HepG2 (cell line): Measurements from ENCODE around the gene TMCC1. TPM values are rescaled to one million over a fixed set of nuclear protein-coding genes. Genes with fewer than 3 reads are reported as not detected.

Experiments used
- ATAC-seq: fragments of 200-7000 bp; cut with Tn5 transposase; 3 replicates; pipeline ENCODE4 v1.9.1; 2020; ENCODE audit warnings: mild to moderate bottlenecking, moderate library complexity
- BruUV-seq: library from RNA; stranded (reverse); fragments of 400-500 nt; replicated peaks from 2 replicates; lab custom pipeline; 2021; lab: Mats Ljungman, UMichigan
- CTCF ChIA-PET: fragments of 300-600 bp; formaldehyde crosslinking; extraction: SDS; loops from one replicate; lab custom pipeline; 2021; ENCODE audit warnings: low total read pairs, inconsistent platforms, low intra/inter-chr PET ratio; lab: Yijun Ruan, JAX
- POLR2A ChIA-PET: fragments of 350-600 bp; sonication (Branson Sonifier 250); formaldehyde crosslinking; loops from one replicate; lab custom pipeline; 2020; ENCODE audit warnings: antibody characterized with exemption, inconsistent platforms; lab: Yijun Ruan, JAX
- DNase-seq: peaks from one replicate; pipeline ENCODE4 v3.0.0-alpha.2; 2015; ENCODE audit warnings: low spot score
- FAIRE-seq: peaks from 3 replicates; lab custom pipeline; 2011; peaks lifted over from hg19 to GRCh38; lab: Jason Lieb, UNC
- H2AFZ ChIP-seq: one replicate; pipeline ENCODE4 v1.6.1; 2011; ENCODE audit warnings: low read length, inconsistent platforms
- H3K27ac ChIP-seq: fragments of 300-600 bp; 3 replicates; pipeline ENCODE4 v1.8.0; 2011; ENCODE audit warnings: mixed run types, mild to moderate bottlenecking, mixed read lengths, low read length, inconsistent platforms; ENCODE audit not compliant: insufficient read depth; ENCODE audit errors: extremely low read length
- H3K27me3 ChIP-seq, 2 experiments: fragments of 200-600 bp in 1 of 2; 2 replicates in 1 of 2; 3 replicates in 1 of 2; pipeline versions ENCODE4 v1.6.0 to v1.8.0; 2011; ENCODE audit warnings: low read length in 2 of 2, mild to moderate bottlenecking in 2 of 2, moderate library complexity in 2 of 2, inconsistent platforms in 1 of 2; ENCODE audit not compliant: insufficient read depth in 2 of 2, control insufficient read depth in 1 of 2
- H3K36me3 ChIP-seq, 2 experiments: fragments of 200-600 bp in 1 of 2; replicated peaks in 1 of 2; 2 replicates in 1 of 2; 3 replicates in 1 of 2; pipeline versions ENCODE4 v1.5.1 to v1.8.0; 2011; ENCODE audit warnings: low read length in 2 of 2, inconsistent platforms in 1 of 2; ENCODE audit not compliant: insufficient read depth in 2 of 2, control insufficient read depth in 1 of 2
- H3K4me1 ChIP-seq: 2 replicates; pipeline ENCODE4 v1.5.1; 2012; ENCODE audit warnings: low read length, inconsistent platforms; ENCODE audit not compliant: insufficient read depth
- H3K4me2 ChIP-seq: 2 replicates; pipeline ENCODE4 v1.6.0; 2011; ENCODE audit warnings: low read depth, low read length, inconsistent platforms
- H3K4me3 ChIP-seq, 3 experiments: fragments of 200-600 bp in 1 of 3; sonication (generic), shearing (Covaris generic) in 1 of 3; replicated peaks in 1 of 3; 2 replicates each; pipeline ENCODE4 v1.5.1; 2011 to 2016; ENCODE audit warnings: low read length in 3 of 3, inconsistent platforms in 2 of 3, low read depth in 2 of 3, mild to moderate bottlenecking in 2 of 3, control low read depth in 1 of 3, mixed read lengths in 1 of 3; ENCODE audit not compliant: insufficient read depth in 1 of 3
- H3K79me2 ChIP-seq: one replicate; pipeline ENCODE4 v1.6.1; 2011; ENCODE audit warnings: low read length, inconsistent platforms; ENCODE audit not compliant: insufficient read depth
- H3K9ac ChIP-seq: 2 replicates; pipeline ENCODE4 v1.6.0; 2011; ENCODE audit warnings: mild to moderate bottlenecking, low read depth, low read length, inconsistent platforms; ENCODE audit not compliant: insufficient read depth
- H3K9me3 ChIP-seq: 2 replicates; pipeline ENCODE4 v1.5.1; 2012; ENCODE audit warnings: mild to moderate bottlenecking, low read length
- H4K20me1 ChIP-seq: 2 replicates; pipeline ENCODE4 v1.6.0; 2011; ENCODE audit warnings: inconsistent platforms, mild to moderate bottlenecking, low read length, moderate library complexity; ENCODE audit not compliant: insufficient read depth
- AKAP8 ChIP-seq: sonication (generic); formaldehyde crosslinking; IDR thresholded peaks from 2 replicates; pipeline ENCODE4 v1.5.1; 2020; ENCODE audit warnings: mild to moderate bottlenecking, missing genetic modification reagents
- DMTF1 ChIP-seq: sonication (generic); formaldehyde crosslinking; IDR thresholded peaks from 2 replicates; pipeline ENCODE4 v1.4.0; 2020; ENCODE audit warnings: mild to moderate bottlenecking, missing genetic modification reagents
- FOXO4 ChIP-seq: sonication (generic); formaldehyde crosslinking; conservative IDR thresholded peaks from 2 replicates; pipeline ENCODE4 v1.8.1; 2023; ENCODE audit warnings: missing genetic modification reagents
- GABPA ChIP-seq, 2 experiments: IDR thresholded peaks; 2 replicates each; pipeline ENCODE4 v1.6.1; 2011 to 2016; ENCODE audit warnings: low read depth in 2 of 2, low read length in 1 of 2, missing biosample characterization in 1 of 2, missing genetic modification characterization in 1 of 2
- HOXA9 ChIP-seq: sonication (generic); formaldehyde crosslinking; IDR thresholded peaks from 2 replicates; pipeline ENCODE4 v1.8.1; 2022; ENCODE audit warnings: missing genetic modification reagents, mild to moderate bottlenecking, moderate library complexity, borderline replicate concordance
- IKZF1 ChIP-seq: fragments of 450-650 bp; IDR thresholded peaks from 2 replicates; pipeline ENCODE4 v1.7.1; 2016
- MLLT10 ChIP-seq: sonication (generic); formaldehyde crosslinking; IDR thresholded peaks from 2 replicates; pipeline ENCODE4 v1.4.0; 2020; ENCODE audit warnings: missing genetic modification reagents
- SOX13 ChIP-seq, 3 experiments: fragments of 450-650 bp in 1 of 3; sonication (generic) in 1 of 3; formaldehyde crosslinking in 1 of 3; IDR thresholded peaks in 2 of 3; conservative IDR thresholded peaks in 1 of 3; 2 replicates each; pipeline versions ENCODE4 v1.5.0 to v1.6.1; 2016 to 2020; ENCODE audit warnings: antibody characterized with exemption in 1 of 3, mild to moderate bottlenecking in 1 of 3, missing compliant biosample characterization in 1 of 3, missing genetic modification reagents in 1 of 3, moderate library complexity in 1 of 3
- SOX5 ChIP-seq: IDR thresholded peaks from 2 replicates; pipeline ENCODE4 v1.6.1; 2016; ENCODE audit warnings: borderline replicate concordance
- TEAD2 ChIP-seq: sonication (generic); formaldehyde crosslinking; IDR thresholded peaks from 2 replicates; pipeline ENCODE4 v1.9.0; 2021; ENCODE audit warnings: missing genetic modification reagents
- TIGD3 ChIP-seq: sonication (generic); formaldehyde crosslinking; IDR thresholded peaks from 2 replicates; pipeline ENCODE4 v1.5.1; 2020; ENCODE audit warnings: mild to moderate bottlenecking, missing genetic modification reagents, borderline replicate concordance
- ZNF614 ChIP-seq: IDR thresholded peaks from 2 replicates; pipeline ENCODE4 v1.6.1; 2018; ENCODE audit warnings: missing biosample characterization, missing genetic modification reagents, inconsistent platforms, borderline replicate concordance
- ZNF788 ChIP-seq: sonication (generic); formaldehyde crosslinking; IDR thresholded peaks from 2 replicates; pipeline ENCODE4 v1.5.0; 2020; ENCODE audit warnings: mild to moderate bottlenecking, missing genetic modification reagents, borderline replicate concordance
- ZSCAN30 ChIP-seq: sonication (generic); formaldehyde crosslinking; IDR thresholded peaks from 2 replicates; pipeline ENCODE4 v1.5.0; 2020; ENCODE audit warnings: mild to moderate bottlenecking, missing genetic modification reagents
- WGBS: methylation state at CpG from one replicate; pipeline ENCODE4 v1.1.6; 2017; ENCODE audit warnings: low lambda C conversion rate; 5-methylcytosine and 5-hydroxymethylcytosine counted together
- in situ Hi-C: cut with HindIII; loops from 2 replicates; pipeline ENCODE4 v1.10.0; 2017; ENCODE audit warnings: low pct_unique_long_range_greater_than_20kb; ENCODE audit not compliant: extremely low pct_ligation_motif_present
- intact Hi-C: fragments of 100-400 bp; cut with micrococcal nuclease; formaldehyde crosslinking; loops from one replicate; pipeline ENCODE4 v1.10.0; 2022; ENCODE audit not compliant: unreplicated experiment
- polyA plus RNA-seq, 8 experiments: library from polyadenylated mRNA; depleted of rRNA in 3 of 8; stranded (reverse) in 7 of 8; unstranded in 1 of 8; fragments of >200 nt; fragmentation: Illumina TruSeq in 4 of 8; extraction: Trizol in 4 of 8; gene quantifications; 2 replicates each; pipeline versions ENCODE4 v1.2.1 to v1.2.3, GENCODE V29; 2011 to 2016; ENCODE audit warnings: low read depth in 4 of 8, missing spikeins in 1 of 8, mixed read lengths in 1 of 8; ENCODE audit not compliant: insufficient read depth in 1 of 8
- total RNA-seq, 5 experiments: library from RNA; depleted of rRNA; stranded (reverse); fragments of >200 nt; fragmentation: Illumina TruSeq; extraction: Trizol; gene quantifications; 2 replicates each; pipeline ENCODE4 v1.2.3, GENCODE V29; 2016; ENCODE audit warnings: low read depth in 1 of 5
- TF ChIP-seq, protein P1 (sequence below): sonication (generic); formaldehyde crosslinking; IDR thresholded peaks from 2 replicates; pipeline ENCODE4 v1.5.1; 2020; ENCODE audit warnings: mild to moderate bottlenecking, missing genetic modification reagents, moderate library complexity

The TMCC1 gene
- total and polyA plus RNA-seq, 2 of the 13 experiments (the other 11 are each of a cell fraction or from before 2014, with no cell fraction given) = 12.1 to 264 TPM

DNA sequence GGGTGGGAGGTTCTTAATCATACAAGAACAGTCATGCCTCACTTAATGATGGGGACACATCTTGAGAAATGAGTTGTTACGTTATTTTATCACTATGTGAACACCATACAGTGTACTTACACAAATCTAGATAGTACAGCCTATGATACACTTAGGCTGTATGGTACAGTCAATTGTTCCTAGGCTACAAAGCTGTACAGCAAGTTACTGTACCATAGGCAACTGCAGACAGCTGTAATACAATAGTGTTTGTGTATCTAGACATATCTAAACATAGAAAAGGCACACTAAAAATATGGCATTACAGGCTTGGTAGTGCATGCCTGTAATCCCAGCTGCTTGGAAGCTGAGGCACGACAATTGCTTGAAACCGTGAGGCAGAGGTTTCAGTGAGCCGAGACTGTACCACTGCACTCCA lies 231.3 kb downstream of the TMCC1 start:
- FAIRE-seq (no peak), DNase-seq (no peak), ATAC-seq (peak; percentile 50; the same call in 2 of the 3 replicates)
- H3K79me2 ChIP-seq = peaks cover 89% of the 10 kb centered on the region
- POLR2A ChIA-PET = interaction anchor here (1.6 kb wide), 1 partner anchor 66 kb away, joined by 3 read pairs; no protein-coding TSS in a partner anchor
- H2AFZ ChIP-seq = no peak overlapping the region
- peak overlapping the region; percentile 33 for H3K27ac ChIP-seq
- no peaks in the 10 kb centered on the region for H3K27me3 ChIP-seq
- H3K36me3 ChIP-seq = peaks cover 1 to 4% of the 10 kb centered on the region in 2 experiments; a peak in 2 of 5 replicates
- intact Hi-C loops (no loop called here), in situ Hi-C loops (no loop called here)
- H4K20me1 ChIP-seq = no peaks in the 10 kb centered on the region
- WGBS = 92% methylated on average over 4 of the region's 4 CpGs
- BruUV-seq = no TSS peak
- H3K9me3 ChIP-seq = no peaks in the 10 kb centered on the region
- H3K4me3 ChIP-seq = no peak overlapping the region
- CTCF ChIA-PET = no interaction called here
- peak overlapping the region; percentile 3; the same call in 1 of the 2 replicates for H3K9ac ChIP-seq
- peaks cover 93% of the 10 kb centered on the region for H3K4me1 ChIP-seq
- H3K4me2 ChIP-seq = peak overlapping the region; percentile 40
- TF ChIP-seq SOX5 (CRISPR knock-in tag) = no peak
- TF ChIP-seq GABPA (IDR thresholded peaks at IDR 0.05; ENCODE audit: low read depth, low read length) = no peak
- TF ChIP-seq GABPA (CRISPR knock-in tag; IDR thresholded peaks at IDR 0.05; ENCODE audit: low read depth) = no peak
- no peak for TF ChIP-seq IKZF1
- no peak for TF ChIP-seq HOXA9 (CRISPR knock-in tag)
- no peak for TF ChIP-seq TIGD3 (CRISPR knock-in tag)
- no peak for TF ChIP-seq SOX13 (IDR thresholded peaks at IDR 0.05)
- no peak for TF ChIP-seq SOX13 (CRISPR knock-in tag; conservative IDR thresholded peaks at IDR 0.05 in 1 of 2, IDR thresholded peaks at IDR 0.05 in 1 of 2)
- no peak for TF ChIP-seq ZNF614 (CRISPR knock-in tag)
- no peak for TF ChIP-seq AKAP8
- TF ChIP-seq DMTF1 (CRISPR knock-in tag) = no peak
- no peak for TF ChIP-seq FOXO4
- TF ChIP-seq ZNF788 (CRISPR knock-in tag) = no peak
- no peak for TF ChIP-seq ZSCAN30 (CRISPR knock-in tag)
- TF ChIP-seq MLLT10 (CRISPR knock-in tag) = no peak
- TF ChIP-seq, protein P1, sequence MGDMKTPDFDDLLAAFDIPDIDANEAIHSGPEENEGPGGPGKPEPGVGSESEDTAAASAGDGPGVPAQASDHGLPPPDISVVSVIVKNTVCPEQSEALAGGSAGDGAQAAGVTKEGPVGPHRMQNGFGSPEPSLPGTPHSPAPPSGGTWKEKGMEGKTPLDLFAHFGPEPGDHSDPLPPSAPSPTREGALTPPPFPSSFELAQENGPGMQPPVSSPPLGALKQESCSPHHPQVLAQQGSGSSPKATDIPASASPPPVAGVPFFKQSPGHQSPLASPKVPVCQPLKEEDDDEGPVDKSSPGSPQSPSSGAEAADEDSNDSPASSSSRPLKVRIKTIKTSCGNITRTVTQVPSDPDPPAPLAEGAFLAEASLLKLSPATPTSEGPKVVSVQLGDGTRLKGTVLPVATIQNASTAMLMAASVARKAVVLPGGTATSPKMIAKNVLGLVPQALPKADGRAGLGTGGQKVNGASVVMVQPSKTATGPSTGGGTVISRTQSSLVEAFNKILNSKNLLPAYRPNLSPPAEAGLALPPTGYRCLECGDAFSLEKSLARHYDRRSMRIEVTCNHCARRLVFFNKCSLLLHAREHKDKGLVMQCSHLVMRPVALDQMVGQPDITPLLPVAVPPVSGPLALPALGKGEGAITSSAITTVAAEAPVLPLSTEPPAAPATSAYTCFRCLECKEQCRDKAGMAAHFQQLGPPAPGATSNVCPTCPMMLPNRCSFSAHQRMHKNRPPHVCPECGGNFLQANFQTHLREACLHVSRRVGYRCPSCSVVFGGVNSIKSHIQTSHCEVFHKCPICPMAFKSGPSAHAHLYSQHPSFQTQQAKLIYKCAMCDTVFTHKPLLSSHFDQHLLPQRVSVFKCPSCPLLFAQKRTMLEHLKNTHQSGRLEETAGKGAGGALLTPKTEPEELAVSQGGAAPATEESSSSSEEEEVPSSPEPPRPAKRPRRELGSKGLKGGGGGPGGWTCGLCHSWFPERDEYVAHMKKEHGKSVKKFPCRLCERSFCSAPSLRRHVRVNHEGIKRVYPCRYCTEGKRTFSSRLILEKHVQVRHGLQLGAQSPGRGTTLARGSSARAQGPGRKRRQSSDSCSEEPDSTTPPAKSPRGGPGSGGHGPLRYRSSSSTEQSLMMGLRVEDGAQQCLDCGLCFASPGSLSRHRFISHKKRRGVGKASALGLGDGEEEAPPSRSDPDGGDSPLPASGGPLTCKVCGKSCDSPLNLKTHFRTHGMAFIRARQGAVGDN (CRISPR knock-in tag) = no peak
- no peak for TF ChIP-seq TEAD2 (CRISPR knock-in tag)
